Measurements from ENCODE around the gene RNF208. TPM values are rescaled to one million over a fixed set of nuclear protein-coding genes. Genes with fewer than 3 reads are reported as not detected.

RNF208 gene
- total and polyA plus RNA-seq, 9 of the 15 experiments (the other 6 are each of a cell fraction or from before 2014, with no cell fraction given): 0.15 to 6.9 (median 0.50) TPM; not detected in 2

DNA sequence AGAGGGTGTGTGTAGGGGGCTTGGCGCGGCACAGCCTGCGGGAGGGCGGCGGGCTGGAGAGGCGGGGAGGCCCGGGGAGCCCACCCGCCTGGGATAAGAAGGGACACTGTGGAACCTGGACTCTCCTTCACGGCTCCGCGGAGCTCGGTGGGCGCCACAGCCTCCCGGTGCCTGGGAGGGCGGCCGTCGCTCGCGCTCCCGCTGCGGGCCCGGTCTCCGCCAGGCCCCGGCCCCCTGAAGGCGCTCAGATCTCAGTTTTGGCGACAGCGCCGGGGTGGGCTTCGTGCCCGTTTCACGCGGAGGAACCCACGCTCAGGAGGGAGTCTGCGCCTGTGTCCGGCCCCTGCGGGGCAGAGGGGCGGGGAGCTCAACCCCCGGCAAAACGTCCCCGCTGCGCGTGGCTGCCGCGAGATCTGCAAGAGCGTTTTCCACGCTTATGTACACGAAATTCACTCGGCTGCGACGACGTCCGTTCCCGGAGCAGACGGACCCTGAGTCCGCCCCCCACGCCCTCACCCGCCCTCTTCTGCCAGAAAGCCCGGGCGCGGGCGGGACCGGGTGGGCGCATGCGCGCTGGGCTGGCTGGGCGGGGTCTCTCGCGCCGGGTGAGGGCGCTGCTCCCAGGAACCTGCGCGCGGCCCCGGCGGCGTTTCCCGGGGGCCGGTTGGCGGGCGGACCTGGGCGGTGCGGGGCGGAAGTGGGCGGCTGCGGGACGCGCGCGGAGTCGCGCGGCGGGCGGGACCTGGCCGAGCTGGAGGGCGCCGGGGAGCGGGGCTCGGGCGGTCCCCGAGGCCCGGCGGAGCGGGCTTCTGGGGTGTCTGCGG is 32.8 kb upstream of the RNF208 start, which contains the start of gene NELFB (continued):
- peak; percentile 62; the same call in 1 of the 2 replicates for TF ChIP-seq ZBTB9 (CRISPR knock-in tag; IDR thresholded peaks at IDR 0.05)
- TF ChIP-seq MEF2A (IDR thresholded peaks at IDR 0.05; ENCODE audit: control insufficient read depth, low read depth, low read length): no peak
- peak; percentile 57; the same call in 1 of the 2 replicates for TF ChIP-seq ZNF12 (CRISPR knock-in tag; IDR thresholded peaks at IDR 0.05)
- TF ChIP-seq HNRNPH1 (optimal IDR thresholded peaks at IDR 0.05; ENCODE audit: low read depth, low read length): no peak
- TF ChIP-seq ZNF586 (CRISPR knock-in tag; conservative IDR thresholded peaks at IDR 0.05): no peak
- peak; percentile 18 for TF ChIP-seq FUS (optimal IDR thresholded peaks at IDR 0.05; ENCODE audit: low read depth, low read length)
- no peak for TF ChIP-seq ZNF644 (tag; IDR thresholded peaks at IDR 0.05; ENCODE audit: low read depth)
- TF ChIP-seq, protein P1, sequence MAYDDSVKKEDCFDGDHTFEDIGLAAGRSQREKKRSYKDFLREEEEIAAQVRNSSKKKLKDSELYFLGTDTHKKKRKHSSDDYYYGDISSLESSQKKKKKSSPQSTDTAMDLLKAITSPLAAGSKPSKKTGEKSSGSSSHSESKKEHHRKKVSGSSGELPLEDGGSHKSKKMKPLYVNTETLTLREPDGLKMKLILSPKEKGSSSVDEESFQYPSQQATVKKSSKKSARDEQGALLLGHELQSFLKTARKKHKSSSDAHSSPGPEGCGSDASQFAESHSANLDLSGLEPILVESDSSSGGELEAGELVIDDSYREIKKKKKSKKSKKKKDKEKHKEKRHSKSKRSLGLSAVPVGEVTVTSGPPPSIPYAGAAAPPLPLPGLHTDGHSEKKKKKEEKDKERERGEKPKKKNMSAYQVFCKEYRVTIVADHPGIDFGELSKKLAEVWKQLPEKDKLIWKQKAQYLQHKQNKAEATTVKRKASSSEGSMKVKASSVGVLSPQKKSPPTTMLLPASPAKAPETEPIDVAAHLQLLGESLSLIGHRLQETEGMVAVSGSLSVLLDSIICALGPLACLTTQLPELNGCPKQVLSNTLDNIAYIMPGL (CRISPR knock-in tag; IDR thresholded peaks at IDR 0.05): peak; percentile 89
- no peak for TF ChIP-seq ZNF75A (CRISPR knock-in tag; IDR thresholded peaks at IDR 0.05)
- TF ChIP-seq ZNF282 (CRISPR knock-in tag; IDR thresholded peaks at IDR 0.05): peak; percentile 84
- TF ChIP-seq MYC (IDR thresholded peaks at IDR 0.05; ENCODE audit: low read depth, low read length): peak; percentile 37; the same call in 1 of the 2 replicates
- no peak for TF ChIP-seq MYC (CRISPR knock-in tag; IDR thresholded peaks at IDR 0.05; ENCODE audit: borderline replicate concordance, low read depth)
- no peak for TF ChIP-seq MECOM (CRISPR knock-in tag; IDR thresholded peaks at IDR 0.05)
- no peak for TF ChIP-seq HMG20B (CRISPR knock-in tag; IDR thresholded peaks at IDR 0.05)
- TF ChIP-seq CHCHD3 (CRISPR knock-in tag; IDR thresholded peaks at IDR 0.05): no peak
- no peak for TF ChIP-seq ZFPM2 (CRISPR knock-in tag; IDR thresholded peaks at IDR 0.05)
- TF ChIP-seq ZNF766 (CRISPR knock-in tag; conservative IDR thresholded peaks at IDR 0.05): no peak
- no peak for TF ChIP-seq EZH2 (IDR thresholded peaks at IDR 0.05; ENCODE audit: borderline replicate concordance, low read depth, low read length)
- TF ChIP-seq HOXB6 (CRISPR knock-in tag; IDR thresholded peaks at IDR 0.05; ENCODE audit: borderline replicate concordance): no peak
- TF ChIP-seq ZBTB7A (IDR thresholded peaks at IDR 0.05; ENCODE audit: borderline replicate concordance, control insufficient read depth, low read depth, low read length): peak; percentile 78; the same call in 1 of the 2 replicates
- TF ChIP-seq TEAD4 (IDR thresholded peaks at IDR 0.05; ENCODE audit: low read length): no peak
- TF ChIP-seq TEAD4 (CRISPR knock-in tag; IDR thresholded peaks at IDR 0.05; ENCODE audit: borderline replicate concordance): no peak
- TF ChIP-seq NRF1 (conservative IDR thresholded peaks at IDR 0.05 in 1 of 2, IDR thresholded peaks at IDR 0.05 in 1 of 2): peak; percentile 90 to 91
- TF ChIP-seq ZSCAN32 (CRISPR knock-in tag; IDR thresholded peaks at IDR 0.05): no peak
- no peak for TF ChIP-seq RBM15 (IDR thresholded peaks at IDR 0.05; ENCODE audit: insufficient read depth, low read length)
- TF ChIP-seq DMBX1 (CRISPR knock-in tag; IDR thresholded peaks at IDR 0.05; ENCODE audit: borderline replicate concordance): no peak

Data from K562 (cell line).